T-helper 1 cell treated with Interleukin-12 subunit alpha and Interleukin-12 subunit beta and Interleukin-4 antibody, amounts not matched to agents 30 ng/mL and 1 ng/mL, for 36 hours (primary cell): ENCODE measurements around the gene BICDL2. TPM values are rescaled to one million over a fixed set of nuclear protein-coding genes. Genes with fewer than 3 reads are reported as not detected.
"Not testable (repeated sequence)": the region's sequence is repeated elsewhere in the genome, so short reads cannot be mapped to it uniquely, and the experiment has no call there.

Experiments
- intact Hi-C: fragments of 100-400 bp; cut with micrococcal nuclease; formaldehyde crosslinking; loops from one replicate; pipeline ENCODE4 v1.15.1; 2024
- total RNA-seq: library from RNA; stranded (reverse); gene quantifications from 2 replicates; pipeline ENCODE4 v1.2.3, GENCODE V29; 2022

Gene BICDL2, protein sequence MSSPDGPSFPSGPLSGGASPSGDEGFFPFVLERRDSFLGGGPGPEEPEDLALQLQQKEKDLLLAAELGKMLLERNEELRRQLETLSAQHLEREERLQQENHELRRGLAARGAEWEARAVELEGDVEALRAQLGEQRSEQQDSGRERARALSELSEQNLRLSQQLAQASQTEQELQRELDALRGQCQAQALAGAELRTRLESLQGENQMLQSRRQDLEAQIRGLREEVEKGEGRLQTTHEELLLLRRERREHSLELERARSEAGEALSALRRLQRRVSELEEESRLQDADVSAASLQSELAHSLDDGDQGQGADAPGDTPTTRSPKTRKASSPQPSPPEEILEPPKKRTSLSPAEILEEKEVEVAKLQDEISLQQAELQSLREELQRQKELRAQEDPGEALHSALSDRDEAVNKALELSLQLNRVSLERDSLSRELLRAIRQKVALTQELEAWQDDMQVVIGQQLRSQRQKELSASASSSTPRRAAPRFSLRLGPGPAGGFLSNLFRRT
- total RNA-seq, result 0.51 and 0.61 TPM in 2 replicates

GRCh38 chr16:3036726-3037315, at the start of gene BICDL2:
Gene BICDL2 (minus strand): TSS chr16:3036944. CDS start chr16:3035496, 1,448 bp downstream.
- intact Hi-C loops, result no loop called here

DNA sequence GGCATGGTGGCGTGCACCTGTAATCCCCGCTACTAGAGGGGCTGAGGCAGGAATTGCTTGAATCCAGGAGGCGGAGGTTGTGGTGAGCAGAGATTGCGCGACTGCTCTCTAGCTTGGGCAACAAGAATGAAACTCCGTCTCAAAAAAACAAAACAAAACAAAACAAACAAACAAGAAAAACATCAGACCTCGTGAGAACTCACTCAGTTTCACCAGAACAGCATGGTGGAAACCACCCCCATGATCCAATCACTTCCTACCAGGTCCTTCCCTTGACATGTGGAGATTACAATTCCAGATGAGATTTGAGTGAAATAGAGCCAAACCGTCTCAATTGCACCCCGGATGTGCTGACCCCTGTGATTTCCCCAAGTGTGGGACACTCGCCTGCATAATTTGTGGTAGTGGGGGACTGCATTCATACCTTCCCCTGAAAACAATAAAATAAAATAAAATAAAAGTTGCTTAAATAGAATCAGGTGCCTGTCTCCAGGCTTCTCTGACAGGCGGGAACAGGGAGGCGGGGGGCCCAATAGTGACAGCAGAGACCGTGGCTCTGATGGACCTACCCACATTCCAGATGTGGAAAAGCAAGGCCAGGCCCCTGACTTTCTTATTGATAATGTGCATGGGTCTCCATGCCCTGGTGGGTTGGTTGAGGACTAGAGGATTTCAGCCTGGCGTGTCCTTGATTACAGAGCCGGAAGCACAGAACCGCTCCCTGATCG, 49.3 kb upstream of the BICDL2 start:
- intact Hi-C loops, result loop anchor here (1.0 kb wide), 1 partner anchor 11 kb away; no protein-coding TSS in a partner anchor

DNA sequence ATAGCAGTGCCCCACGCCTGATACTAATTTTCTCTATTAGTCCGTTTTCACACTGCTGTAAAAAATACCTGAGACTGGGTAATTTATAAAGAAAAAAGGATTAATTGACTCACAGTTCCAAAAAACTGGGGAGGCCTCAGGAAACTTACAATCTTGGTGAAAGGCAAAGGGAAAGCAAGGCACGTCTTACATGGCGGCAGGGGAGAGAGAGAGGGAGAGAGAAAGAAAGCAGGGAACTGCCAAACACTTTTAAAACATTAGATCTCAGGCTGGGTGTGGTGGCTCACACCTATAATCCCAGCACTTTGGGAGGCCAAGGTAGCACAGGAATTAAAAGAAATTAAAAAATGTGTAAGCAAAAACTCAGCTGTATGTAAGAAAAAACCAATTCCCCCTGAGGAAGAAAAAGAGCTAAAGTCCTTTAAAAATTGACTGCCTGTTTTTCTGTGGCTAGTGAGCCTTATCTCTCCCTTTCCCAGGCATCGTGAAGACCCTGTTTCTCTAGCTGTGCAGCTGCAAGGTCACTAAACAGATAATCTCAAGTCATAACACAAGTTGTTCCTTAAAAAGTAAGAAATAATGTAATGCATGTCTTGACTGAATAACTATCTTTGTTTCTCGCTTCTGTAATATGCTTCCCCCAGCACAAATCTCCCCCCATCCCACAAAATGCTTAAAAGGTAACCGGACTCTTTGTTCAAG, 48.4 kb upstream of the BICDL2 start:
- intact Hi-C loops, result loop anchor here (1.0 kb wide), 1 partner anchor 10 kb away; no protein-coding TSS in a partner anchor

DNA sequence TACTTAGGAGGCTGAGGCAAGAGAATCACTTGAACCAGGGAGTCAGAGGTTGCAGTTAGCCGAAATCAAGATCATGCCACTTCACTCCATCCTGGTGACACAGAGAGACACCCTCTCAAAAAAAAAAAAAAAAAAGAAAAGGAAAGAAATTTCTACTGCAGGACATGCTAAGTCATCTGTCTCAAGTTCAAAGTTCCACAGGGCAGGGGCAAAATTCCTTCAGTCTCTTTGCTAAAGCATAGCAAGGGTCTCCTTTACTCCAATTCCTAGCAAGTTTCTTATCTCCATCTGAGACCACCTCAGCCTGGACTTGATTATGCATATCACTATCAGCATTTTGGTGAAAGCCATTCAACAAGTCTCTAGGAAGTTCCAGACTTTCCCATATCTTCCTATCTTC, 47.7 kb upstream of the BICDL2 start:
- intact Hi-C loops, result no loop called here

DNA sequence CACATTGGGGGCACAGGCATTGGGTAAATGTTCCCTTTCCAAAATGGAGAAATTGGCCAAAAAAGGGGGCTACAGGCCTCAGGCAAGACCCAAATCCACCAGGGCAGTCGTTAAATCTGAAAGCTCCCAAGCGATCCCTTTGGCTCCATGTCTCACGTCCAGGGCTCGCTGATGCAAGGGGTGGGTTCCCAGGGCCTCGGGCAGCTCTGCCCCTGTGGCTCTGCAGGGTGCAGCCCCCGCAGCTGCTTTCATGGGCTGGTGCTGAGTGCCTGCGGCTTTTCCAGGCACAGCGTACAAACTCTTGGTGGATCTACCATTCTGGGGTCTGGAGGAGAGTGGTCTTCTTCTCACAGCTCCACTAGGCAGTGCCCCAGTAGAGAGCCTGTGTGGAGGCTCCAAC, 46.7 kb upstream of the BICDL2 start:
- intact Hi-C loops, result not testable (repeated sequence)

GRCh38 chr16:3081957-3082356, 45.2 kb upstream of the BICDL2 start:
- intact Hi-C loops, result not testable (repeated sequence)

DNA sequence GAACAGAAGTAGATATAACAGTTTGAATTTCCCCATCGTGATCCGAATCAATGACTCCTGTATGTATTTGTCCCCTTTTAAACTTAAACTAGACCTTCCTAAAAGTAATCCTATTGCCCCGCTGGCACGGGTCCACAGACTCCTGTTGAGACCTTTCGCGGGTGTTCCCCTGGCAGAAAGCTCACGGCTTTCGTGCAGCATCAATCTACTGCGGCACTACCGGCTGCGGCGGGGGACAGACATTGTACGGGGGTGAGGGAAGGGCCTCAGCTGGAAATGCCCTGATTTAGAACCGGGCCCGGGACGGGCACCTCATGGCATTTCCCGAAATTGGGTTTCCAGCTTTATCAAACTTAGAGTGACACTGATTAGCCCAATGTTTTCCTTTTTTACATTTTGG, 43.3 kb upstream of the BICDL2 start:
- intact Hi-C loops, result no loop called here

- intact Hi-C loops, result loop anchor here (5.0 to 10.0 kb wide), 2 partner anchors 141 to 428 kb away; partner anchors contain the start of gene CLUAP1
Measured at GRCh38 chr16:3076577-3076976, 39.8 kb upstream of the BICDL2 start.

DNA sequence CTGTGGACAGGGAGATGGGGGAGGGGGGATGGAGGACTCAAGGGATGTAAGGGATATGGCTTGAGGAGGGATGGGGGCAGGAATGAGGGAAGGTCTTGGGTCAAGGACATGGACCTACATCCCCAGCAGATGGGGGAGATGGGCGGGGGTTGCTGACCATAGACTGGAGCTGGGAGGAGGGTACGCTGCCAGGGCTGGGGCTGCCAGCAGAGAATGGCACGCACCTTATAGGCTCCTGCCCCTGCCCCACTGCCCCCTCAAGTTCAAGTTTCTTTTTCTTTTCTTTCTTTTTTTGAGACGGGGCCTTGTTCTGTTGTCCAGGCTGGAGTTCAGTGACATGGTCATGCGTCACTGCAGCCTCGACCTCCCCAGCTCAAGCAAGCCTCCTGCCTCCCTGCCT, 39.2 kb upstream of the BICDL2 start:
- intact Hi-C loops, result loop anchor here (1.0 to 10.0 kb wide), 9 partner anchors 9 to 429 kb away; partner anchors contain the start of genes CLUAP1 and IL32

GRCh38 chr16:3075523-3075915, 38.8 kb upstream of the BICDL2 start:
- intact Hi-C loops, result loop anchor here (1.0 to 10.0 kb wide), 9 partner anchors 10 to 429 kb away; partner anchors contain the start of genes CLUAP1 and IL32

DNA sequence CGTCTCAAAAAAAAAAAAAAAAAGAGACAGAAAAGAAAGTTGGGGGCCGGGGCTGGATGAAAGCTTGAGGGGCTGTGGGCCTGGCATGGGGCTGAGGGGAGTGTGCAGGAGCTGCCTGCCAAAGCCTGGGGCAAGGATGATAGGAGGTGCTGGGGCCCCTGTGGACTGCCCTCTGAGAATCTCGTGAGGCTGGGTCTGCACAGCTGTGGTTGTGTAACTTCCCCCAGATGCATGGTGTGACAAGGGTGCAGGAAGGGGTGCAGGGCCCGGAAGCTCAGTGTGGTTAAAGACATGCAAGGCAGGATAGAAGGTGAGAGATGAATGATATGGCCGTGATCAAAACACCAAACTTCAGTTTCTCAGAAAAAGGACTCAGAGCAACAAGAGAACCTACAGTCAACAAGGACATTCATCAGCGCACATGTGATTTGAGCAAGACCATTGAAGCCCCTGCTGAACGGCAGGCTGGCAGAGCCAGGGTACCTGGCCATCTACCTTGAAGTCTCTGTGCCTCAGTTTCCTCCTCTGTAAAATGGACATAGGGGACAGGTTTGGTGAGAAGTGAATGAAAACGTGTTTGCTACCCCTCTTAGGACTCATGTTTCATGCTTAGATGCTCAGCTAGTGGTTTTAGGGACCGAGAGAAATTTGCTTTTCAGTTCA, 38.2 kb upstream of the BICDL2 start:
- intact Hi-C loops, result loop anchor here (1.0 to 10.0 kb wide), 9 partner anchors 10 to 430 kb away; partner anchors contain the start of genes CLUAP1 and IL32

GRCh38 chr16:3073448-3073847, 36.7 kb upstream of the BICDL2 start:
- intact Hi-C loops, result loop anchor here (10.0 kb wide), 1 partner anchor 431 kb away; the partner anchor contains the start of gene CLUAP1

DNA sequence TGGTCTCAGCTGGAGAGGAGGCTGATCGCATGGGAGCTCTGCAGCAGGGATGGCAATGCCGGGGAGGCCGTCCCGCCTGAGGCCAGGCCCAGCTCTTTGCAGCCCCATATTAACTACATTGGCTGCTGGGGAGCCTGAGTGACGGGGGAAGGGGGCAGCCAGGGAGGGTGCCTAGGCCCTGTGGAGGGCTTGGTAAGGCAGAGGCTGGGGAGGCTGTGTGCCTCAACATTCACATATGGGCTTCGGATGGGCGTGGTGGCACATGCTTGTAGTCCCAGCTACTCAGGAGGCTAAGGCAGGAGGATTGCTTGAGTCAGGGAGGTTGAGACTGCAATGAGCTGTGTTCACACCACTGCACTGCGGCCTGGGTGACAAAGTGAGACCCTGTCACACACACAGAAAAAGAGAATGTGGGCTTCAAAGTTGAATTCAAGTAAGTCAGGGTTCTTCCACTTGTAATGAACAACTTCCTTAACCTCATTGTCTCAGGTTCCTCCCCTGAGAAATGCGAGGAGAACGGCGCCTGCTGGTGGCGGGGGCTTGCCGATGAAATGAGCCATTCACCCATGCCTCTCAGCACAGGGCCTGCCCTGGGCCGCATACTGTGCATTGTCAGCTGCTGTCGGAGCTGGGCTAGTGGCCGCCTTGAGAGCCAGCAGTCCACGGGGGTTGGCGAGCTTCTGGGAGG, 36.0 kb upstream of the BICDL2 start:
- intact Hi-C loops, result loop anchor here (10.0 kb wide), 1 partner anchor 432 kb away; the partner anchor contains the start of gene CLUAP1

DNA sequence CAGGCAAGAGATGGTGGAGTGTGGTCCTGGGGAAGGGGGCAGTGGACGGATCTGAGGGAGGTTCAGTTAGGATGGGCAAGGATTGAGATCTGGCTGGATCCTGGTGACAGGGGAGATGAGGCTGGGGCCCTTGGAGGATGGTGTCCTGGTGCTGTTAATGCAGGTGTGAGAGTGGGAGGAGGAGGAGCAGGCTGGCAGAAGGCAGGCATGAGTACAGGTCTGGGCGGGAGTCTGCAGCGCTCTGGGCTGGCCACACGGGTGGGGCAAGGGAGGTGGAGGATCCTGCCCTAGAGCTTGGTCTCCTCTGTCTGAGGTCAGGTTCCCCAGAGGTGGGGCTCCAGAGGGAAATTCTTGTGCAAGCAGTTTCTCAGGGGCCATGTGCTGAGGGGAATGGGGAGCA, 35.4 kb upstream of the BICDL2 start:
- intact Hi-C loops, result loop anchor here (10.0 kb wide), 1 partner anchor 433 kb away; the partner anchor contains the start of gene CLUAP1

DNA sequence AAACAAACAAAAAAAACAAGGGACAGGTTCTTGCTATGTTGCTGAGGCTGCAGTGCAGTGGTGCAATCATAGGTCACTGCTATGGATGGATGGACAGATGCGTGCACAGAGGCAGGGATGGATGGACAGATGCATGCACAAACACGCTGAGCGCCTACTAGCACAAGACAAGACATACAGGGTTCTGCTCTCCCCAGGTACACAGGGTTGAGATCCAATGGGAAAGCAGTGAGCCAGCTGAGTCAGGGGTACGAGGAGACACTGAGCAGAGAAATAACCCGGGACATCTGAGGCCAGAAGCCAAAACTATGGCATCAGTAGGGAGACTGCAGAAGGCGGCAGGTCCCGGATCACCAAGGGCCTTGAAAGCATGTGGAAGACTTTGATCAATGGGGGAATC, 34.9 kb upstream of the BICDL2 start:
- intact Hi-C loops, result loop anchor here (10.0 kb wide), 1 partner anchor 433 kb away; the partner anchor contains the start of gene CLUAP1

GRCh38 chr16:3070608-3071111, 33.9 kb upstream of the BICDL2 start:
- intact Hi-C loops, result loop anchor here (10.0 kb wide), 1 partner anchor 434 kb away; the partner anchor contains the start of gene CLUAP1

DNA sequence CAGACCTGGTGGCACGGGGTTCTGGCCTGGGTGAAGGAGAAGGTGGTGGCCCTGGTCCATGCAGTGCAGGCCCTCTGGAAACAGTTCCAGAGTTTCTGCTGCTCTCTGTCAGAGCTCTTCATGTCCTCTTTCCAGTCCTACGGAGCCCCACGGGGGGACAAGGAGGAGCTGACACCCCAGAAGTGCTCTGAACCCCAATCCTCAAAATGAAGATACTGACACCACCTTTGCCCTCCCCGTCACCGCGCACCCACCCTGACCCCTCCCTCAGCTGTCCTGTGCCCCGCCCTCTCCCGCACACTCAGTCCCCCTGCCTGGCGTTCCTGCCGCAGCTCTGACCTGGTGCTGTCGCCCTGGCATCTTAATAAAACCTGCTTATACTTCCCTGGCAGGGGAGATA, 32.4 kb upstream of the BICDL2 start:
- intact Hi-C loops, result not testable (repeated sequence)

- intact Hi-C loops, result no loop called here
Measured at GRCh38 chr16:3068487-3068886, 31.7 kb upstream of the BICDL2 start.

GRCh38 chr16:3066440-3066748, 29.6 kb upstream of the BICDL2 start:
- intact Hi-C loops, result no loop called here
